ENCODE measurements around the gene GAS2L1. TPM values are rescaled to one million over a fixed set of nuclear protein-coding genes. Genes with fewer than 3 reads are reported as not detected.
"Not testable (repeated sequence)": the region's sequence is repeated elsewhere in the genome, so short reads cannot be mapped to it uniquely, and the experiment has no call there.

GAS2L1 gene
- total RNA-seq, 1 donor from 2014 or later = not detected

GRCh38 chr22:29351042-29351441 is 44.6 kb downstream of the GAS2L1 start:
- no peak for ATAC-seq (ENCODE audit: low read depth)
- Mint-ChIP-seq H3K36me3 (ENCODE audit: low read depth) (peaks cover 96% of the 10 kb centered on the region), H3K4me3 (no peak overlapping the region), H3K27me3 (no peaks in the 10 kb centered on the region), H3K27ac (no peak overlapping the region), H3K9me3 (no peaks in the 10 kb centered on the region), H3K4me1 (no peaks in the 10 kb centered on the region)
- ChIA-PET CTCF (interaction anchor here (0.5 kb wide), 1 partner anchor 246 kb away, joined by 3 read pairs; no protein-coding TSS in a partner anchor), POLR2A (no interaction called here)
- DNase-seq = no peak
- TF ChIP-seq CTCF (IDR thresholded peaks at IDR 0.05) = no peak
- intact Hi-C loops (cut with micrococcal nuclease) = no loop called here

GRCh38 chr22:29351891-29352290 is 45.4 kb downstream of the GAS2L1 start:
- Mint-ChIP-seq H3K27me3 (no peaks in the 10 kb centered on the region), H3K4me1 (no peaks in the 10 kb centered on the region), H3K4me3 (no peak overlapping the region), H3K27ac (no peak overlapping the region), H3K36me3 (ENCODE audit: low read depth) (peaks cover 96% of the 10 kb centered on the region), H3K9me3 (no peaks in the 10 kb centered on the region)
- CTCF ChIA-PET = no interaction called here
- intact Hi-C loops (cut with micrococcal nuclease) = no loop called here
- TF ChIP-seq CTCF (IDR thresholded peaks at IDR 0.05) = no peak
- DNase-seq (no peak), ATAC-seq (ENCODE audit: low read depth) (no peak)
- POLR2A ChIA-PET = no interaction called here

- CTCF ChIA-PET = no interaction called here
- H3K36me3 Mint-ChIP-seq (ENCODE audit: low read depth) = peaks cover 90% of the 10 kb centered on the region
Measured at GRCh38 chr22:29352778-29353177, 46.3 kb downstream of the GAS2L1 start.

GRCh38 chr22:29353286-29353685 is 46.8 kb downstream of the GAS2L1 start:
- Mint-ChIP-seq H3K27me3 (no peaks in the 10 kb centered on the region), H3K36me3 (ENCODE audit: low read depth) (peaks cover 89% of the 10 kb centered on the region), H3K9me3 (no peaks in the 10 kb centered on the region), H3K27ac (no peak overlapping the region), H3K4me1 (no peaks in the 10 kb centered on the region), H3K4me3 (no peak overlapping the region)
- intact Hi-C loops (cut with micrococcal nuclease) = no loop called here
- no peak for TF ChIP-seq CTCF (IDR thresholded peaks at IDR 0.05)
- DNase-seq (no peak), ATAC-seq (ENCODE audit: low read depth) (no peak)
- CTCF ChIA-PET = no interaction called here
- POLR2A ChIA-PET = no interaction called here

More at GRCh38 chr22:29352778-29353177, 46.3 kb downstream of the GAS2L1 start:
- Mint-ChIP-seq H3K4me3 (no peak overlapping the region), H3K4me1 (no peaks in the 10 kb centered on the region), H3K27ac (no peak overlapping the region), H3K9me3 (no peaks in the 10 kb centered on the region), H3K27me3 (no peaks in the 10 kb centered on the region)
- POLR2A ChIA-PET = no interaction called here
- no peak for TF ChIP-seq CTCF (IDR thresholded peaks at IDR 0.05)
- DNase-seq (no peak), ATAC-seq (ENCODE audit: low read depth) (no peak)
- intact Hi-C loops (cut with micrococcal nuclease) = no loop called here

- ChIA-PET CTCF (no interaction called here), POLR2A (no interaction called here)
- H3K27me3 Mint-ChIP-seq = no peaks in the 10 kb centered on the region
- peaks cover 89% of the 10 kb centered on the region for H3K36me3 Mint-ChIP-seq (ENCODE audit: low read depth)
- no peak overlapping the region for H3K27ac Mint-ChIP-seq
- DNase-seq = no peak
- intact Hi-C loops (cut with micrococcal nuclease) = no loop called here
- no peaks in the 10 kb centered on the region for H3K4me1 Mint-ChIP-seq
- H3K9me3 Mint-ChIP-seq = no peaks in the 10 kb centered on the region
- no peak for ATAC-seq (ENCODE audit: low read depth)
- H3K4me3 Mint-ChIP-seq = no peak overlapping the region
- TF ChIP-seq CTCF (IDR thresholded peaks at IDR 0.05) = no peak
Measured at GRCh38 chr22:29353860-29354259, 47.4 kb downstream of the GAS2L1 start.

- H3K4me1 Mint-ChIP-seq; H3K4me3 Mint-ChIP-seq; CTCF ChIA-PET; ATAC-seq (ENCODE audit: low read depth); H3K9me3 Mint-ChIP-seq; DNase-seq; H3K27me3 Mint-ChIP-seq; POLR2A ChIA-PET; H3K27ac Mint-ChIP-seq; intact Hi-C loops (cut with micrococcal nuclease): not testable (repeated sequence)
- peaks cover 85% of the 10 kb centered on the region for H3K36me3 Mint-ChIP-seq (ENCODE audit: low read depth)
Measured at GRCh38 chr22:29357193-29357890, 50.9 kb downstream of the GAS2L1 start.

Measured in activated B cell treated with CpG ODN at 0.5 μM for 24 hours (primary cell).